Testis (tissue), 2 donors: ENCODE measurements around the gene CYGB.

ENCODE experiments used
- POLR2A ChIP-seq: fragments of 450-650 bp; IDR thresholded peaks from one replicate; pipeline ENCODE4 v1.6.1; 2017; ENCODE audit warnings: antibody characterized with exemption, mild to moderate bottlenecking, moderate library complexity
- TF ChIP-seq, protein P1 (sequence below), 3 experiments: fragments of 450-650 bp in 2 of 3; fragments of 200-600 bp in 1 of 3; sonication (generic) in 1 of 3; IDR thresholded peaks; one replicate each; pipeline ENCODE4 v1.5.1; 2016 to 2019; ENCODE audit warnings: antibody characterized with exemption in 3 of 3, mild to moderate bottlenecking in 2 of 3, moderate library complexity in 1 of 3

DNA sequence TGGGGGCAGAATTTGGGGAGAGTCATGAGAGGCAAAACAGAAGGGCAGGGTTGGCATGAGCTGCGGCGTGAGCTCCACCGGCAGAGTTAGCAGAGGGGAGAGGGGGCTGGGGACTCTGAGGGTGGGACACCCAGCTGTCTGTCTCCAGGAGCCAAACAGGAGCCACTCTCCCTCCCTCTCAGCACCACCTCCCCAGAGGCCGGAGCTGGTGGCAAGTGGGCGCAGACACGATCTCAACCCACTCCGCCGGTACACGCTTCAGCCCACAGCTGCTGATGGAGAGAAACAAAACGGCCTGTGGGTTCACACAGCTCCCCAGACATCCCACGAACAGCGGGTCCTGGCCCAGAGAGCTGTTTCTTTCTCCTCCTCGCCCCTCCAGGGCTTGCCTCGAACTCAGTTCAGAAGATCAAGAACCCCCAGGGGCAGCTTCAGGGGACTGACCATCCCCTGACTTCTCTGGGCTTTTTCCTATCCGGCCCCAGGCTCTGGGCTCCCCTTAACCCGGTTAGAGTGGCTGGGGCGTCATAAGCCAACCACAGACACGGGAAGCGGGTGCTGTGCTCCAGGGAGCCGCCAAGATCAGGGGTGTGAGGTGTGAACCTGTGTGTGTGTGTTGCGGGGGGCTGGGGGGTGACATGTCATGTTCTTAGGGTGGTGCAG is 43.9 kb downstream of the CYGB start:
- TF ChIP-seq, protein P1, sequence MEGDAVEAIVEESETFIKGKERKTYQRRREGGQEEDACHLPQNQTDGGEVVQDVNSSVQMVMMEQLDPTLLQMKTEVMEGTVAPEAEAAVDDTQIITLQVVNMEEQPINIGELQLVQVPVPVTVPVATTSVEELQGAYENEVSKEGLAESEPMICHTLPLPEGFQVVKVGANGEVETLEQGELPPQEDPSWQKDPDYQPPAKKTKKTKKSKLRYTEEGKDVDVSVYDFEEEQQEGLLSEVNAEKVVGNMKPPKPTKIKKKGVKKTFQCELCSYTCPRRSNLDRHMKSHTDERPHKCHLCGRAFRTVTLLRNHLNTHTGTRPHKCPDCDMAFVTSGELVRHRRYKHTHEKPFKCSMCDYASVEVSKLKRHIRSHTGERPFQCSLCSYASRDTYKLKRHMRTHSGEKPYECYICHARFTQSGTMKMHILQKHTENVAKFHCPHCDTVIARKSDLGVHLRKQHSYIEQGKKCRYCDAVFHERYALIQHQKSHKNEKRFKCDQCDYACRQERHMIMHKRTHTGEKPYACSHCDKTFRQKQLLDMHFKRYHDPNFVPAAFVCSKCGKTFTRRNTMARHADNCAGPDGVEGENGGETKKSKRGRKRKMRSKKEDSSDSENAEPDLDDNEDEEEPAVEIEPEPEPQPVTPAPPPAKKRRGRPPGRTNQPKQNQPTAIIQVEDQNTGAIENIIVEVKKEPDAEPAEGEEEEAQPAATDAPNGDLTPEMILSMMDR (IDR thresholded peaks at IDR 0.05): no peak
- no peak for TF ChIP-seq POLR2A
